ENCODE results near the gene CDYL2. TPM values are rescaled to one million over a fixed set of nuclear protein-coding genes. Genes with fewer than 3 reads are reported as not detected.

CDYL2 gene
- total RNA-seq, 1 donor from 2014 or later: 19.9 TPM

DNA sequence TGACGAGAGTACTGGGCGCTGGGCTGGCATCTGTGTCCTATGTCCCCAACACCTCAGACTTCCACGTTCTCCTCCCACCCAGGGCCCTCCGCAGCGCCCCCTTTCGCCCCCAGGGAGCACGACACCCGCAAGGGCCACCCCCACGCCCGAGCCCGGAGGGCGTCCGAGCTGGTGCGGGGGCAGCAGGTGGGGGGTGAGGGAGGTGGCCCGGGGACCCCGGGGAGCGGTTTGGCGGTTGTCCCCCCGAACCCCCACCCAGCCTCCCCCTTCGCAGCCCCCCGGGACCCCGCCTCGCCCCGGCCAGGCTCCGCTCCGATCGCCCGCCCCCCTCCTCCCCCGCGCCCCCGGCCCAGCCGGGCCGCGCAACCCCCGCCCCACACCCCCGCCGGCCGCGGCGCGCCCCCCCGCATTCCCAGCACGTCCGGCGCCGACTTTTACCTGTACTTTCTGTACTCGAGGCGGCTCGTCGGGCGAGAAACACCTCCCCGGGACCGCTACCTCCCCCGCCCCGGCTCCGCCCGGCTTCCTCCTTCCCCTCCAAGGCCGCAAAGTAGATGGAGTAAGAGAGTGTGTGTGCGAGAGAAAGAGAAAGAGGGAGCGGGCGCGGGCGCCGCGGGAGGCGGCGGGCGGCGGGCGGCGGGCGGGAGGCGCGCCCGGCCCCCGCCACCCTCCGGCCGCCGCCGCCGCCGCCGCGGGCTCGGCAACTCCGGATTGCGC is 901 bp downstream of the CDYL2 start:
- Mint-ChIP-seq H3K27ac (peak overlapping the region; percentile 88), H3K4me3 (ENCODE audit: low read depth) (peak overlapping the region; percentile 95)

DNA sequence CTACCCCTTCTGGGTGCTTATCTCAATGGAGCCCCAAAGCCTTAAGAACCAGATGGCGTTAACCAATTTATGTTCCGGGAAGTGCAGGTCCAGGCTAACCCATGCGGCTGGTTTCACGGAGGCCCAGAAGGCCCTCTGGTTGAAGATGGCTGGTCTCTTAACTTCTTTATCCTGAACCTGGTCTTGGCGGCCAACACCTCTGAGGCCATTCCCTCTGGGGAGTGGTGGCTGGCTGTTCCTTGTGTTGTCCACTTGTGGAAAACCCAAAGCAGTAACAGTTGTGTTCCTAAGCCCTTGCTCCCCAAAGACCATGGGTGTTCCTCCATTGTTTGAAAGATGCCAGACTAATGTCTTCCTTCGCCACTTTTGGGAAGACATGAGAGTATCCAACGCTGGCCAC is 1.5 kb downstream of the CDYL2 start:
- Mint-ChIP-seq H3K27ac (no peak overlapping the region), H3K36me3 (ENCODE audit: insufficient read depth) (peaks cover 2% of the 10 kb centered on the region), H3K4me1 (ENCODE audit: low read depth) (no peaks in the 10 kb centered on the region), H3K27me3 (peaks cover 32% of the 10 kb centered on the region), H3K9me3 (ENCODE audit: low read depth) (peaks cover 8% of the 10 kb centered on the region), H3K4me3 (ENCODE audit: low read depth) (peak overlapping the region; percentile 74)
- DNase-seq (ENCODE audit: low spot score, unreplicated experiment): no peak
- TF ChIP-seq, protein P1, sequence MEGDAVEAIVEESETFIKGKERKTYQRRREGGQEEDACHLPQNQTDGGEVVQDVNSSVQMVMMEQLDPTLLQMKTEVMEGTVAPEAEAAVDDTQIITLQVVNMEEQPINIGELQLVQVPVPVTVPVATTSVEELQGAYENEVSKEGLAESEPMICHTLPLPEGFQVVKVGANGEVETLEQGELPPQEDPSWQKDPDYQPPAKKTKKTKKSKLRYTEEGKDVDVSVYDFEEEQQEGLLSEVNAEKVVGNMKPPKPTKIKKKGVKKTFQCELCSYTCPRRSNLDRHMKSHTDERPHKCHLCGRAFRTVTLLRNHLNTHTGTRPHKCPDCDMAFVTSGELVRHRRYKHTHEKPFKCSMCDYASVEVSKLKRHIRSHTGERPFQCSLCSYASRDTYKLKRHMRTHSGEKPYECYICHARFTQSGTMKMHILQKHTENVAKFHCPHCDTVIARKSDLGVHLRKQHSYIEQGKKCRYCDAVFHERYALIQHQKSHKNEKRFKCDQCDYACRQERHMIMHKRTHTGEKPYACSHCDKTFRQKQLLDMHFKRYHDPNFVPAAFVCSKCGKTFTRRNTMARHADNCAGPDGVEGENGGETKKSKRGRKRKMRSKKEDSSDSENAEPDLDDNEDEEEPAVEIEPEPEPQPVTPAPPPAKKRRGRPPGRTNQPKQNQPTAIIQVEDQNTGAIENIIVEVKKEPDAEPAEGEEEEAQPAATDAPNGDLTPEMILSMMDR (IDR thresholded peaks at IDR 0.05; ENCODE audit: unreplicated experiment): no peak

More for the DNA sequence above, 901 bp downstream of the CDYL2 start:
- TF ChIP-seq, protein P1 (IDR thresholded peaks at IDR 0.05; ENCODE audit: unreplicated experiment): peak; percentile 75
- peaks cover 32% of the 10 kb centered on the region for H3K27me3 Mint-ChIP-seq
- no peaks in the 10 kb centered on the region for H3K4me1 Mint-ChIP-seq (ENCODE audit: low read depth)
- peaks cover 2% of the 10 kb centered on the region for H3K36me3 Mint-ChIP-seq (ENCODE audit: insufficient read depth)
- peaks cover 8% of the 10 kb centered on the region for H3K9me3 Mint-ChIP-seq (ENCODE audit: low read depth)
- peak; percentile 33 for DNase-seq (ENCODE audit: low spot score, unreplicated experiment)

DNA sequence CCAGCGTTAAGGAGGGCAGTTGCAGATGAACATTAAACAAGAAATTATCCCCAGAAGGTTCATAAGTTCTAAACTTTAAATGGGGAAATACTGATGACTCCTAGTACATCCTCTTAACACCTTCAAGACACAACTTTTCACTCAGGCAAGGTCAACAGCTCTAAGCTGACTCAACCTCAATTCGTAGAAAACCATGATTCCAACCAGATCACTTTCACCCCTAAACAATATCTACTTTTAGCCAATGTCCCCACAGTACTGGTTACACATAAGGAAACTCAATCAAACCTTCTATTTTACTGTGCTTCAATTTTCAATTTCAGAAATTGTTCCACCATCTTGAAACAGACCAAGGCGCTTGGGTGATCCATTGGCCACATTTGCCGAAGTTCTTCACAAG is 2.3 kb downstream of the CDYL2 start:
- peak overlapping the region; percentile 74 for H3K4me3 Mint-ChIP-seq (ENCODE audit: low read depth)
- no peaks in the 10 kb centered on the region for H3K4me1 Mint-ChIP-seq (ENCODE audit: low read depth)
- TF ChIP-seq, protein P1 (IDR thresholded peaks at IDR 0.05; ENCODE audit: unreplicated experiment): no peak
- no peak for DNase-seq (ENCODE audit: low spot score, unreplicated experiment)
- H3K27me3 Mint-ChIP-seq: peaks cover 26% of the 10 kb centered on the region
- peaks cover 2% of the 10 kb centered on the region for H3K36me3 Mint-ChIP-seq (ENCODE audit: insufficient read depth)
- H3K27ac Mint-ChIP-seq: no peak overlapping the region
- peaks cover 8% of the 10 kb centered on the region for H3K9me3 Mint-ChIP-seq (ENCODE audit: low read depth)

DNA sequence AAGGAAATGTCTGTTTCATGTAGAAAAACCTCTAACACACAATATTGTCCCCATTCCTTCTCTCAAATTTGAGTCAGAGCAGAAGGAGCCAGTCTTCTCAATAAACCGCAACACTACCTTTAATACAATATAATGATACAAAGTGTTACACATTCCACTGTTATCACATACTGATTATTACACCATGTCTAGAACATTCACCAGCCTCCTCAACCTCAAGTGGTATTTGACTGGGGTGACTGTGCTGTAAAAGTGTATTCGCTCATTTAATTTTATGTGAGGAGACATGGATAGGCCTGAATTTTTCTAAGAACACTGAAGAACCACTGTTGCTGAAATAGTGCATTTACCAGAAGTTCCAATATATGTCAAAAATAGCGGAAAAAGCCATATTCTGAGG is 10.3 kb downstream of the CDYL2 start:
- TF ChIP-seq, protein P1 (IDR thresholded peaks at IDR 0.05; ENCODE audit: unreplicated experiment): no peak
- DNase-seq (ENCODE audit: low spot score, unreplicated experiment): no peak
- H3K27ac Mint-ChIP-seq: no peak overlapping the region
- no peaks in the 10 kb centered on the region for H3K36me3 Mint-ChIP-seq (ENCODE audit: insufficient read depth)
- H3K9me3 Mint-ChIP-seq (ENCODE audit: low read depth): no peaks in the 10 kb centered on the region
- no peaks in the 10 kb centered on the region for H3K4me1 Mint-ChIP-seq (ENCODE audit: low read depth)
- H3K27me3 Mint-ChIP-seq: no peaks in the 10 kb centered on the region
- H3K4me3 Mint-ChIP-seq (ENCODE audit: low read depth): no peak overlapping the region

DNA sequence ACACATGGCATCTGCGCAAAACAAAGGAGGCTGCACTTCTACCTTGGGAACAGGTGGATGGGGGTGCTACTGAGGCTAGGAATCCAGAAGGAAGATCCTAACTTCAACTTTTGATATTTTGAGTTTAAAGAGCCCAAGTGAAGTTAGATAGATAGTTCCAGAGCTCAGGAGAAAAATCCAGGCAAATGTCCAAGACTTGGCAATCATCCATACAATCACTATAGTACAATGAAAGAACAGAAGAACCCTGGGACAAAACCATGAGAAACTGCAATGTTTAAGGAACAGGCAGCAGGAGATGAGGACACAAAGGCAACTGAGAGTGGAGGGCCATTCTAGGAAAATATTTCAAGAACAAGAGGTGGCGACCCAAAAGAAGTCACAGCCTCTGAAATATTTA is 12.4 kb downstream of the CDYL2 start:
- no peak for DNase-seq (ENCODE audit: low spot score, unreplicated experiment)
- H3K4me3 Mint-ChIP-seq (ENCODE audit: low read depth): no peak overlapping the region

More for the DNA sequence above, 12.4 kb downstream of the CDYL2 start:
- Mint-ChIP-seq H3K4me1 (ENCODE audit: low read depth) (no peaks in the 10 kb centered on the region), H3K27ac (no peak overlapping the region), H3K36me3 (ENCODE audit: insufficient read depth) (no peaks in the 10 kb centered on the region), H3K9me3 (ENCODE audit: low read depth) (no peaks in the 10 kb centered on the region), H3K27me3 (no peaks in the 10 kb centered on the region)
- TF ChIP-seq, protein P1 (IDR thresholded peaks at IDR 0.05; ENCODE audit: unreplicated experiment): no peak
